ENCODE measurements around the gene RNU1-1. TPM values are rescaled to one million over a fixed set of nuclear protein-coding genes. Genes with fewer than 3 reads are reported as not detected.
"Not testable (repeated sequence)": the region's sequence is repeated elsewhere in the genome, so short reads cannot be mapped to it uniquely, and the experiment has no call there.

RNU1-1 gene
- total RNA-seq, 2 experiments from 2014 or later, result under 0.01 to 1,968 TPM

- H3K79me2 ChIP-seq (ENCODE audit: insufficient read depth, low read depth, low read length), result no peaks in the 10 kb centered on the region
- no peaks in the 10 kb centered on the region for H4K20me1 ChIP-seq (ENCODE audit: insufficient read depth, low read length)
- H3K36me3 ChIP-seq (ENCODE audit: insufficient read depth, low read length), result no peaks in the 10 kb centered on the region
- ChIA-PET CTCF (ENCODE audit: unreplicated experiment) (no interaction called here), POLR2A (interaction anchor here (0.5 kb wide), 1 partner anchor 123 kb away, joined by 3 read pairs; no protein-coding TSS in a partner anchor)
- intact Hi-C loops (cut with micrococcal nuclease; ENCODE audit: unreplicated experiment), result no loop called here
- H3K4me2 ChIP-seq (ENCODE audit: low read length), result no peak overlapping the region
- BruUV-seq (replicated peaks), result no TSS peak
- H3K4me3 ChIP-seq (ENCODE audit: low read depth, low read length, poor library complexity, severe bottlenecking), result no peak overlapping the region
- H3K27ac ChIP-seq (ENCODE audit: low read depth, low read length, poor library complexity, severe bottlenecking), result no peak overlapping the region
- H3K4me1 ChIP-seq (ENCODE audit: insufficient read depth, low read length, poor library complexity, severe bottlenecking), result no peaks in the 10 kb centered on the region
- no peak for TF ChIP-seq CTCF (conservative IDR thresholded peaks at IDR 0.05; ENCODE audit: low read length)
- no peak for TF ChIP-seq EZH2phosphoT487 (IDR thresholded peaks at IDR 0.05; ENCODE audit: borderline replicate concordance, low read depth, low read length)
- H3K9me2 ChIP-seq (ENCODE audit: insufficient read depth, low read length), result no peaks in the 10 kb centered on the region
- DNase-seq (ENCODE audit: low spot score), result no peak
- no peaks in the 10 kb centered on the region for H3K9me3 ChIP-seq (ENCODE audit: low read length)
- no peak overlapping the region for H2AFZ ChIP-seq (ENCODE audit: low read length)
Observed at GRCh38 chr1:16491056-16491675, 22.9 kb downstream of the RNU1-1 start.

- POLR2A ChIA-PET, result interaction anchor here (1.0 kb wide), 1 partner anchor 227 kb away, joined by 3 read pairs; no protein-coding TSS in a partner anchor
- H3K4me1 ChIP-seq (ENCODE audit: insufficient read depth, low read length, poor library complexity, severe bottlenecking); CTCF ChIA-PET (ENCODE audit: unreplicated experiment); BruUV-seq (replicated peaks); H3K9me2 ChIP-seq (ENCODE audit: insufficient read depth, low read length); H3K9me3 ChIP-seq (ENCODE audit: low read length); H2AFZ ChIP-seq (ENCODE audit: low read length); DNase-seq (ENCODE audit: low spot score); intact Hi-C loops (cut with micrococcal nuclease; ENCODE audit: unreplicated experiment); H3K79me2 ChIP-seq (ENCODE audit: insufficient read depth, low read depth, low read length); H3K4me2 ChIP-seq (ENCODE audit: low read length); H4K20me1 ChIP-seq (ENCODE audit: insufficient read depth, low read length); H3K27ac ChIP-seq (ENCODE audit: low read depth, low read length, poor library complexity, severe bottlenecking); H3K36me3 ChIP-seq (ENCODE audit: insufficient read depth, low read length); H3K4me3 ChIP-seq (ENCODE audit: low read depth, low read length, poor library complexity, severe bottlenecking): not testable (repeated sequence)
Observed at GRCh38 chr1:16489195-16489880, 24.7 kb downstream of the RNU1-1 start.

GRCh38 chr1:16487011-16487410, 27.1 kb downstream of the RNU1-1 start:
- BruUV-seq (replicated peaks); intact Hi-C loops (cut with micrococcal nuclease; ENCODE audit: unreplicated experiment); CTCF ChIA-PET (ENCODE audit: unreplicated experiment); DNase-seq (ENCODE audit: low spot score); H3K9me3 ChIP-seq (ENCODE audit: low read length); H3K4me1 ChIP-seq (ENCODE audit: insufficient read depth, low read length, poor library complexity, severe bottlenecking); H3K36me3 ChIP-seq (ENCODE audit: insufficient read depth, low read length); H4K20me1 ChIP-seq (ENCODE audit: insufficient read depth, low read length); H3K27ac ChIP-seq (ENCODE audit: low read depth, low read length, poor library complexity, severe bottlenecking); H3K79me2 ChIP-seq (ENCODE audit: insufficient read depth, low read depth, low read length); H3K4me2 ChIP-seq (ENCODE audit: low read length); H3K9me2 ChIP-seq (ENCODE audit: insufficient read depth, low read length); H2AFZ ChIP-seq (ENCODE audit: low read length); H3K4me3 ChIP-seq (ENCODE audit: low read depth, low read length, poor library complexity, severe bottlenecking): not testable (repeated sequence)
- POLR2A ChIA-PET, result interaction anchor here (1.2 kb wide), 1 partner anchor 269 kb away, joined by 7 read pairs; no protein-coding TSS in a partner anchor

- H2AFZ ChIP-seq (ENCODE audit: low read length); H4K20me1 ChIP-seq (ENCODE audit: insufficient read depth, low read length); CTCF ChIA-PET (ENCODE audit: unreplicated experiment); intact Hi-C loops (cut with micrococcal nuclease; ENCODE audit: unreplicated experiment); H3K4me2 ChIP-seq (ENCODE audit: low read length); H3K9me2 ChIP-seq (ENCODE audit: insufficient read depth, low read length); BruUV-seq (replicated peaks); DNase-seq (ENCODE audit: low spot score); H3K9me3 ChIP-seq (ENCODE audit: low read length); H3K4me3 ChIP-seq (ENCODE audit: low read depth, low read length, poor library complexity, severe bottlenecking); H3K79me2 ChIP-seq (ENCODE audit: insufficient read depth, low read depth, low read length); H3K27ac ChIP-seq (ENCODE audit: low read depth, low read length, poor library complexity, severe bottlenecking); H3K4me1 ChIP-seq (ENCODE audit: insufficient read depth, low read length, poor library complexity, severe bottlenecking); H3K36me3 ChIP-seq (ENCODE audit: insufficient read depth, low read length): not testable (repeated sequence)
- POLR2A ChIA-PET, result interaction anchor here (0.6 kb wide), 1 partner anchor 25 kb away, joined by 3 read pairs; no protein-coding TSS in a partner anchor
Observed at GRCh38 chr1:16486316-16486715, 27.8 kb downstream of the RNU1-1 start.

All from OCI-LY7 (cell line).